Activated CD4-positive, CD25-positive, alpha-beta regulatory T cell treated with anti-CD3 and anti-CD28 coated beads, Interleukin-2, amount 50 U/mL, for 24 hours (primary cell): ENCODE measurements around the gene SLC25A44.
"Not testable (repeated sequence)": the region's sequence is repeated elsewhere in the genome, so short reads cannot be mapped to it uniquely, and the experiment has no call there.

Experiments used
- ATAC-seq, 2 donors: fragments of 150-1000 bp; cut with Tn5 transposase; one replicate each; pipeline ENCODE4 v1.10.0; 2021; ENCODE audit warnings: mild to moderate bottlenecking in 1 of 2, moderate library complexity in 1 of 2

Gene SLC25A44

DNA sequence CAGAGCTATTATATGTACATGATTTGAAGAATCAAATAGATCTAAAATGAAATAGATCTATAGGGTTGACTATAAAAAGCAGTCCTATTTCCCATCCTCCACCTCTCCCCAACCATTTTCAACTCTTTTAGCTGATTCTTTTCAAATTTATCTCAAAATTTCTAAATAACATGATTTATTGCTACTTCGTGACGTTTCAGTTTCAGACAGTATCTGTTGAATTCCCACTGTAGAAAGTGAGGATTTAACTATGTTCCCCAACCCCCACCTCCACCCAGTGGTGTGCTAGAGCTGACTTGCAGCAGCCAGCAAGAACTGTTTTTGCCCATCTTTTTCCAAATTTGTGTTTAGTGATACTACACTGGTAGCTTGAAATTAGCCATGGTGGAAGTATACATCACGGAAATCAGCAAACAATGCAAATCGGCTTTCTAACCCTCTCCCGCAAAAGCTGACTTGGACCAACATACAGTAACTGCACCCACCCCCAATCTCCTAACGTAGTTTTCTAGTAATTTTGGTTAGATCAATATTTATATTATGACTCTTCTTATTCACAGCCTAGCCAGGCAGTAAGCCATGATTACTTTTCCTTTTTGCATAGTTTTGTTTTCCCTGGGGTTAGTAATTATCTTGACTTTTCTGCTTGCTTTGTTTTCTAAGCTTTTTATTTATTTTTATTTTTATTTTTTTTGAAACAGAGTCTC, 29.6 kb upstream of the SLC25A44 start:
- ATAC-seq, result no peak

DNA sequence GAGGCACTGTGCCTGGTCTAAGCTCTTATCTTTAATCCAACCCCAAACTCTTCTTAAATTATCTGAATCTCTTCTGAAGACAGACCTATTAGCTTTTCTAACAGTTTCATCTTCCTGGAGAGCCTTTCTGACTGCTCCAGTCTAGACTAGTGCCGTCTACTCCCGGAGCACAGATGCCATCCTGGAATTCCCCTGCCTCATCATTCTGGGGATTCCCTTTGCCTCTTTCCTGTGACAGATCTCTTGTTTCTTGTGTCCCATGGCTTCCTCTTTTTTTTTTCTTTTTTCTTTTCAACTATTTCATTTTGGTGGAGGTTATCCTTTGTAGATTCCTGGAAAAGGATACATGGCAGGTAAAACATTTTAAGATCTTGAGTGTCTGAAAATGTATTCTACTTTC, 28.8 kb upstream of the SLC25A44 start:
- no peak for ATAC-seq

DNA sequence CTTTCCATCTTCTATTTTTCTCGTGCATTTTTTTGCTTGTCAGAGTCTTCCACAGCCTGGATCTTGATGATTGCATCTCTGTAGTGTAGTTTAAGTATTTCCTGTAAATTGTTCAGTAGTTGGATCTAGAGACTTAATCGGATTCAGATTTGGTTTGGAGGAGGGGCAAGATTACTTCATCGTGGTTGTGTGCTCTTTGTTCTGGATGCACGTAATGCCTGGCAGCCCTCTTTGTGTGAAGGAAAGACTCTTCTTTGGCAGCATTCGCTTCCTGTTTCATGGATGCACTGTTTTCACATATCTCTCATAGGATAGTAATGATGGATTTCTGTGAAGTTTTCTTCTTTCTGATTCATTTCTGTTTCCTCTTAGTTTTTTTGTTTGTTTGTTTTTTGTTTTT, 26.4 kb upstream of the SLC25A44 start:
- no peak for ATAC-seq

DNA sequence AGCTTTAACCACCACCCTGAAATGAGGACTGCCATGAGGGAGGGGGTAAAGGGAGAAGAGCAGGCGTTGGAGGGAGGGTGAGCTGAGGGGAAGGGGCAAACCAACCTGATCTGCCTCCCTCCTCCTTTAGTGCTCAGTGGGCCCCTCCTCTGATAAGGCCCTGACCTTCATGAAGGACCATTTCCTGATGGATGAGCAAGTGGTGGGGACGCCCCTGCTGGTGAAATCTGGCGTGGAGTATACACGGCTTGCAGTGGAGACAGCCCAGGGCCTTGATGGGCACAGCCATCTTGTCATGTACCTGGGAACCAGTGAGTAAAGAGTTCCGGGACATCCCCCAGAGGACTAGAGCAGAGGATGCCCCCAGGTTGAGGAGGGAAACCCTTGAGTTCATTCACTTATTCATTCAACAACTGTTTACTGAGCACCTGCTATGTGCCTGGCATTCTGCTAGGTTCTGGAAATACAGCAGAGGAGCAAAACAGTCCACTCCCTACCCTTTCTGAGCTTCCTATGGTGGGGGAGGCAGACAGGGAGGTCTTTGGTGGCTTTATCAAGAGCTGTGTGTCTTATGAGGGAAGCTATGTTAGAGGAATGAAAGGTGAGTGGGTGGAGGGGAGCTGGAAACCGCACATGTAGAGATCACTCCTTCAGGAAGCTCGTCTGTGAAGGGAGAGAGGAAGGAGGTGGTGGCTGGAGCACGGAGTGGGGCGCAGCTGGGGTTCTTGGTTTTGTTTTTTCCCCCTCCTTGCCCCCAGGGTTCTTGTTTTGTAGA, 21.0 kb upstream of the SLC25A44 start:
- ATAC-seq, result no peak

DNA sequence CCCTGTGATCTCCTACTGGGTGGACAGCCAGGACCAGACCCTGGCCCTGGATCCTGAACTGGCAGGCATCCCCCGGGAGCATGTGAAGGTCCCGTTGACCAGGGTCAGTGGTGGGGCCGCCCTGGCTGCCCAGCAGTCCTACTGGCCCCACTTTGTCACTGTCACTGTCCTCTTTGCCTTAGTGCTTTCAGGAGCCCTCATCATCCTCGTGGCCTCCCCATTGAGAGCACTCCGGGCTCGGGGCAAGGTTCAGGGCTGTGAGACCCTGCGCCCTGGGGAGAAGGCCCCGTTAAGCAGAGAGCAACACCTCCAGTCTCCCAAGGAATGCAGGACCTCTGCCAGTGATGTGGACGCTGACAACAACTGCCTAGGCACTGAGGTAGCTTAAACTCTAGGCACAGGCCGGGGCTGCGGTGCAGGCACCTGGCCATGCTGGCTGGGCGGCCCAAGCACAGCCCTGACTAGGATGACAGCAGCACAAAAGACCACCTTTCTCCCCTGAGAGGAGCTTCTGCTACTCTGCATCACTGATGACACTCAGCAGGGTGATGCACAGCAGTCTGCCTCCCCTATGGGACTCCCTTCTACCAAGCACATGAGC, 17.2 kb upstream of the SLC25A44 start:
- ATAC-seq, result no peak

DNA sequence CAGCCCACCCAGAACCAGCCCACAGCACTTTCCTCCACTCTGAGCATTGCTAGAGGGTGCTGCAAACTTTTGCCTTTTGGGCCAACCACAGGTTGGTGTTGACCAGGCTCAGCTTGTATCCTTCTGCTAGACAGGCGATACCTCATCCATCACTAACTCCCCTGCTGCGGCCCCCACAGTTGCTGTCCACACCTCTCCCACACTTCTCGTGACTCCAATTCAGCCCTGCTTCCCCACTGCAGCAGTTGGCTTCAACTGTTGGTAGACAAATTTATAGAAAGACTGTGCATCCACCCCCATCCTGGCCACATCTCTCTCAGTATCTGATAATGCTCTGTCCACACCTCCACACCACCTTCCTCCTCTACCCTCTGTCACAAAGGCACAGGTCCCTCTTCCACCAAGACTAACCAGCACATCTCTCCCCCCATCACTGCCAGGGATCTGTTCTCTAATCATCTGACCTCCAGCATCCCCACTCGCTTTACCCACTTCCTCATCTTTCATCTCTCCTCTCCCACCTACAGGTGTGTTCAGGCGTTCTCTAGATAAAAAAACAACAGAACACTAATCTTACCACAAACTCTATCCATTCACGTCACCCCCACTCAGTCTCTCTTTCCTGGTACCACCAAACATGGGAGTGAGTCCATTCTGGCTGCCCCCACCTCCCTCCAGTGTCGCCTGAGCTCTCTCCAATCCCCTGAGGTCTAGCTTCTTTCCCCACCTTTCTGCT, 15.8 kb upstream of the SLC25A44 start:
- ATAC-seq, result no peak

DNA sequence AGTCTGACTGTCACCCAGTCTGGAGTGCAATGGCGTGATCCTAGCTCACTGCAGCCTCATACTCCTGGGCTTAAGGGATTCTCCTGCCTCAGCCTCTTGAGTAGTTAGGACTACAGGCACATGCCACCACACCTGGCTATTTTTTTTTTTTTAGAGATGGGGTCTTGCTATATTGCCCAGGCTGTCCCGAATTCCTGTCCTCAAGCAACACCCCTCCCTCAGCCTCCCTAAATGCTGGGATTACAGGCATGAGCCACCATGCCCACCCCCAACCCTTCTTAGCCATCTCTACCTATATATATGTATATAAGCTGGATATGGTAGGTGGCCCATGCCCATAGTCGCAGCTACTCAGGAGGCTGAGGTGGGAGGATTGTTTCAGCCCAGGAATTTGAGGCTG, 13.4 kb upstream of the SLC25A44 start:
- no peak for ATAC-seq

DNA sequence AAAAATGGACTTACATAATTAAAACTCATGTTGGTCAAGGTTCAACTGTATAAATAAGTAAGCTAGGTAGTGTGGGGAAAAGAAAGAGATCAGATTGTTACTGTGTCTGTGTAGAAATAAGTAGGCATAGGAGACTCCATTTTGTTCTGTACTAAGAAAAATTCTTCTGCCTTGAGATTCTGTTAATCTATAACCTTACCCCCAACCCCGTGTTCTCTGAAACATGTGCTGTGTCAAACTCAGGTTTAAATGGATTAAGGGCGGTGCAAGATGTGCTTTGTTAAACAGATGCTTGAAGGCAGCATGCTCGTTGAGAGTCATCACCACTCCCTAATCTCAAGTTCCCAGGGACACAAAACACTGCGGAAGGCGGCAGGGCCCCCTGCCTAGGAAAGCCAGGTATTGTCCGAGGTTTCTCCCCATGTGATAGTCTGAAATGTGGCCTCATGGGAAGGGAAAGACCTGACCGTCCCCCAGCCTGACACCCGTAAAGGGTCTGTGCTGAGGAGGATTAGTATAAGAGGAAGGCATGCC, 12.4 kb upstream of the SLC25A44 start:
- ATAC-seq, result not testable (repeated sequence)

DNA sequence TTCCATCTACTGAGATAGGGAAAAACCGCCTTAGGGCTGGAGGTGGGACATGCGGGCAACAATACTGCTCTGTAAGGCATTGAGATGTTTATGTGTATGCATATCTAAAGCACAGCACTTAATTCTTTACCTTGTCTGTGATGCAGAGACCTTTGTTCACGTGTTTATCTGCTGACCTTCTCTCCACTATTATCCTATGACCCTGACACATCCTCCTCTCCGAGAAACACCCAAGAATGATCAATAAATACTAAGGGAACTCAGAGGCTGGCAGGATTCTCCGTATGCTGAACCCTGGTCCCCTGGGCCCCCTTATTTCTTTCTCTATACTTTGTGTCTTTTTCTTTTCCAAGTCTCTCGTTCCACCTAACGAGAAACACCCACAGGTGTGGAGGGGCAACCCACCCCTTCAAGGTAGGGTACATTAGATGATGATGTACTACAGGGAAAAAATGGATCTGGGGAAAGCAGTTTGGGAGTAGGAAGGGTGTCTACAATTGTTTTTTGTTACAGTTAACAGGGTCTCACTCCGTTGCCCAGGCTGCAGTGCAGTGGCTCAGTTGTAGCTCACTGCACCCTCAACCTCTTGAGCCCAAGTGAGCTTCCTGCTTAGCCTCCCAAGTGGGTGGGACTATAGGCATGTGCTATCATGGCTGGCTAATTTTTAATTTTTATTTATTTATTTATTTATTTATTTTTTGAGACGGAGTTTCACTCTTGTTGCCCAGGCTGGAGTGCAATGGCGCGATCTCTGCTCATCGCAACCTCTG, 11.7 kb upstream of the SLC25A44 start:
- ATAC-seq, result not testable (repeated sequence)

DNA sequence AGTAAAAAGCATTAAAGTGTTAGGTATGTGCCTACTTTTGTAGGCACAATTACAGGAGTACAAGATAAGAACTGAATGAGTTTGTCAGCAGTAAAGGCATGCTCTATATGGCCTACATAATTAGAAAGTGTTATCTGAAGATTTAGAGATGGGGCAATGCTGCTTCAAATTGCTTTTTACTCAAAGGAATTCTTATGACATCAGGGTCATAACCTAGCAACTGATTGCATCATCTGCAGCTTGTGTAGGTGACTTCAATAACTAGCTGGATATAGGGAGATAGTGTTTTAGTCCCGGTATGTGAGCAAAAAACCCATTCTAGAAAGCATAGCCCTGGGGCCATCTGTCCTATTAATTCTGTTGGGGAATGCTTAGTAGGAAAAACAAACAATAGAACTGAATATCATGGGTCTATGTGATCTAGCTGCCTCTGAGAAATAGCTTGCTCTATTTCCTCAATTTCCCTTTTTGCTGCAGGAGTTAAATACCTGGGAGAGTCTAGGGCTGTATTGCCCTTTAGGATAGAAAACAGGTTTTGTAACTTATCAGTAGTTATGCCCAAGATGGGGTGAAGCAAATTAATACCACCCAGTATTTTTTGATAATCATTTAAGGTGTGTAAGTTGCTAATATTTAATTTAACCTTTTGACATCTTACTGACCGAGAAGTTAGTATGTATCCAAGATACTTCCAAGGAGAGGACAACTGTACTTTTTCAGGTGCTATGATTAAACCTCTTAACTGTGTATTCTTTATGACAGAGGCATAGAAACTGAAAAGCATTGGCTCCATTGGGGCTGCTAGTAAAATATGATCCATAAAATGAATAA, 7.3 kb upstream of the SLC25A44 start:
- not testable (repeated sequence) for ATAC-seq

DNA sequence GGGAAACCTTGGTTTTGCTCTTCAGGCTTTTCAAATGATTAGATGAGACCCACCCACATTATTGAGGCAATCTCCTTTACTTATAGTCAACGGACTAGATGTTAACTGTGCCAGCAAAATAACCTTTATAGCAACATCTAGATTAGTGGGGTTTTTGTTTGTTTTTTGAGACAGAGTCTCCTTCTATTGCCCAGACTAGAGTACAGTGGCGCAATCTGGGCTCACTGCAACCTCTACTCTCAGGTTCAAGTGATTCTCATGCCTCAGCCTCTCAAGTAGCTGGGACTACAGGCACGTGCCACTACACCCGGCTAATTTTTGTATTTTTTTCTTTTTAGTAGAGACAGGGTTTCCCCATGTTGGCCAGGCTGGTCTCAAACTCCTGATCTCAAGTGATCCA, 3.6 kb upstream of the SLC25A44 start:
- not testable (repeated sequence) for ATAC-seq

DNA sequence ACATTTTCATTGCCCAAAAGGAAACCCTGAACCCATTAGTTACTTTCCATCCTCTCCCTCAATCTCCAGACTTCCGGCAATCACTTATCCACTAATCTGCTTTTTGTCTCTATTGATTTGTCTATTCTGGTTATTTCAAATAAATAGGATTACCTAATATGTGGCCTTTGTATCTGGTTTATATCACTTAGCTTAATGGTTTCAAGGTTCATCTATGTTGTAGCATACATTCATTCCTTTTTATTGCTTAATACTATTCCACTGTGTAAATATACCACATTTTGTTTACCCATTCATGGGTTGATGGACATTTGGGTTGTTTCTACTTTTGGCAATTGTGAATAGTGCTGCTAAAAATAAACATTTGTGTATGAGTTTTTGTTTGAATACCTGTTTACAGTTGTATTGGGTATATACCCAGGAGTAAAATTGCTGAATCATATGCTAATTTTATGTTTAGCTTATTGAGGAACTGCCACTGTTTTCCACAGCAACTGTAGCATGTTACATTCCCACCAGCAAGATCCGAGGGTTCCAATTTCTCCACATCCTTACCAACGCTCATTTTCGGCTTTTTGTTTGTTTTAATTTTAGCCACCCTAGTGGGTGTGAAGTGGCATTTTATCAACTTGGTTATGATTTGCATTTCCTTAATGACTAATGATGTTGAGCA, 2.5 kb upstream of the SLC25A44 start:
- ATAC-seq, result no peak

DNA sequence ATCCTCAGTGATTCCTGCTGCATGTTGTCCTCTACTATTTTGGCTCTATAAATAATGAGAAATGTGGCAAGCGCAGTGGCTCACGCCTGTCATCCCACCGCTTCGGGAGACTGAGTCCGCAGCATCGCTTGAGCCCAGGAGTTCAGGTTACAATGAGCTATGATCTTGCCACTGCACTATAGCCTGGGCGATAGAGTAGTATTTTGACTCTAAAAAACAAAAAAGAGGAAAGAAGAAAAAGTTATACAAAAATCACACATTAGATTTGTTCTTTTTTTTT, 756 bp upstream of the SLC25A44 start:
- no peak for ATAC-seq

DNA sequence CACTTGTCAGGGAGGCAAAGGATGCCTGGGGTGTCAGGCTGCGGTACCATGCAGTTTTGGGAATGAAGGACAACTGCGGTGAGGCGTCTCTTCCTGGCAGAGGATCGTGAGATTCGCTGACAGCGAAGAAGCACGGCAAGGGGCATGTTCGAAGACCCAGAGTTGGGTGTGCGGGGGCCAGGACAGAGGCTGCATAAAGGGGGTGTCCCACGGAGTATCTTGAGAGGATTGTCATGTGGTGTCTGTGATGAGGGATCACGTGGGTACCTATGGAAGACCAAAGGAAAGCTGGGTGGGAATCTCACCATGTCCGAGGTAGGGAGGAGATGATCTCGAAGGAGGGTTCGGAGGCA, 372 bp downstream of the SLC25A44 start:
- ATAC-seq, result no peak

DNA sequence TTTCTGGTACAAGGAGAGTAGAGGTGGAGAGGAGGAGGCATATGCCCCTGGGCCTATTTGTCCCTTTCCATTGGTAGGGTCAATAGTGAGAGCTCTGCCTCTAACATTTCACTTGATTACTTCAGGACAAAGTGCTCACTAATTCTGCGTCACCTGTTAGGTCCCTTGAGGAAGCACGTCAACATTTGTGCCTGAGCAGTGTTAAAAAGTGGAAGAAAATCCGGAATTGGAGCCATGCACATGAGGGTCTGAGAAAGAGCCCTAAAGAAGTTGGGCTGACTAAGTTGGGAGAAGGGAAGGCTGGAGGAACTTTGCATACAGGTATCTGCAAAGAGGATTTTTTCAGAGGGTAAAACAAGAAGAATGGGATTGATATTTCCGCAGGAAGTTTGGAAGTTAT, 1.9 kb downstream of the SLC25A44 start:
- ATAC-seq, result no peak

DNA sequence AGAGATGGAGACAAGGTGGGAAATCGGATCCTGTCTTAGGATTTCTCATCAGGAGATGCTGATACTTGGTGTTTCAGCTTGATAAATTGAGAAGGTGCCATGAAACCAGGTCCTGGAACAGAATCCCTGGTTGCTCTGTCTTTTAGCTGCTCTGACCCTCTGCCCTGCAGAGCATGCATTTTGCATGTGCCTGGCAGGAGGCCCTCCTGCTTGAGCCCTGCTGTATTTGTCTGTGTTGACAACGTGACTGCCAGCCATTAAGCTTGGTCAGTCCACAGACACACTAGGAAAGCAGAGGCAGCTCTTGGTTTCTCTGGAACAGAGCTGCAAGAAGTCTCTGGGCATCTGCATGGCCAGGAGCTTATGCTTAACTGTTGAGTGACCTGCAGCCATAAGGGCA, 2.5 kb downstream of the SLC25A44 start:
- ATAC-seq, result no peak

DNA sequence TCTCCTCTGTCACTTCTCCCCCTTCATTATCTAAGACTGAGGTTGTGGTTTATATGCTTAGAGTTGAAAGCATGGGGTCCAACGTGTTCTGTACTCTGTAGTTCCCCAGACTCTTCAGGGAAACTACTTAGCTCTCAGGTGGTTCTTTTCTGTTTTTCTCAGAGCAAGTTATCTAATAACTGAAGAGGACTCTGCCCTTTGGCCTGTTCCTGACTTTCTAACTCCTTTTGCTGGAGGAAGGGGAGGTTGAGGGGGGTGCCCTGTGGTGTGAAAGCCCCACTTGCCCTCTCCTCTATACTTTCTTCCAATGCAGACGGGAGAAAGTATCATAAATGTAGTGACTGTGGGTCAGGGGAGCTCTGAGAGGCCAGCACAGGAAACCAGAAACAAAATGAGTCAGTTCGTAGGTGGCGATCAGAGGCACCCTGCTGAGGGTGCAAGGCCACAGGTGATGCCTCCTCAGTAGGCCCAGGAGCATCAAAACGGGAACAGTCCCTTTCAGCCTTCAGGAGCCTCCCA, 5.0 kb downstream of the SLC25A44 start:
- peak; percentile 73 for ATAC-seq

DNA sequence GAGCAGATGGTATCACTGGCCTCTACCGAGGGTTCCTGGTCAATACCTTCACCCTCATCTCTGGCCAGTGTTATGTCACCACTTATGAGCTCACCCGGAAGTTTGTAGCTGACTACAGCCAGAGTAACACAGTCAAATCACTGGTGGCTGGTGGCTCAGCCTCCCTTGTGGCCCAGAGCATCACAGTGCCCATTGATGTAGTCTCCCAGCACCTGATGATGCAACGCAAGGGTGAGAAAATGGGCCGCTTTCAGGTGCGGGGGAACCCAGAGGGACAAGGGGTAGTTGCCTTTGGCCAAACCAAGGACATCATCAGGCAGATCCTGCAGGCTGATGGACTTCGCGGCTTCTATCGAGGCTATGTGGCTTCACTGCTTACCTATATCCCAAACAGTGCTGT, 6.1 kb downstream of the SLC25A44 start:
- ATAC-seq, result no peak

DNA sequence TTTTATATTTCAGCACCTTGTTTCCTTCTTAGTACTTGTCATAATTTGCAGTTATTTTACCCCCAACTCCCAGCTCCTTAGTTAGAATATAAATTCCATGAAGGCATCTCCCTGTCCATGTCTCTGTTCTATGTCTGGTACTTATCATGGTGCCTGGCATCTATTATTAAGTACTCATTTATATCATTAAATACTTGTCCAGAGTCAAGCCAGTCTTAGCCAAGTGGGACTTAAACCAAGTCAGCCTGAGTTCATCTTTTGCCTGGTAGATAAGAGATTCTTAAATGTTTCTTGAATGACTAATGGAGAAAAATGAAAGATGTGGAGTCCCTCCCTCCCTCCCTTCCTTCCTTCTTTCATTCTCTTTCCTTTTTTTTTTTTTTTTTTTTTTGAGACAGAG, 9.4 kb downstream of the SLC25A44 start:
- ATAC-seq, result no peak

DNA sequence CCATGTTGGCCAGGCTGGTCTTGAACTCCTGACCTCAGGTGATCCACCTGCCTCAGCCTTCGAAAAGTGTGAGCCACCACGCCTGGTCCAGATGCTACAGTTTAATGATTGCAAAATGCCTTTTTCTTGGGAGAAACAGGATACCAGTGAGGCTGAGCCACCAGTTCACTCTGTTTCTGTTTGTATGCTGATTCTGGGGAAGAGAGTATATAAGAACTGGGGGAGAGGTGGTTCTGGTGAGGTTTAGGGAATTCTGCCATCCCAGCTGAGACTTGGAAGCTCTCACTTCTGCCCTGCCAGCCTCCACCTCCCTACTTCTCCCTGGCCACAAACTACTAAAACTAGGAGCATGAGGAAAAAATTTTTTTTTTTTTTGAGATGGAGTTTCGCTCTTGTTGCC, 10.8 kb downstream of the SLC25A44 start:
- no peak for ATAC-seq

DNA sequence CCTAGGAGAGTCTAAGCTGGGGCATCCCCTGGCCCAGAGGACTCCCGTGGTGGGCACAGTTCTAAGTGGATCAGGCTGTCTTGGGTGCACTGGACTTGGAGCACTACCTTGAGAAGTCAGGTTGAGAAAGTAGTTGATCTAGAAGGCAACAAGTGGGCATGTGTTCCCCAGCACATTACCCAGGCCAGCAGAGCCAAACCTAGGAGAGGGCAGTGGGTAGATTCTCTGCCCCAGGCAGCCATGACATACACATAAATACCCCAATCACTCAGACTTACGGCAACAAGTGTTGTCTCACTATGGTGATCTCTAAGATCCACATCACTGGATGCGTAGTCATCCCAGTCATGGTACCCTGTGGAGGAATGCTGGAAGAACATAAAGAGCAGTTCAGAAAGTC, 17.3 kb downstream of the SLC25A44 start:
- ATAC-seq, result no peak
